ENCODE measurements around the gene RDM1. TPM values are rescaled to one million over a fixed set of nuclear protein-coding genes. Genes with fewer than 3 reads are reported as not detected.

Gene RDM1
- total RNA-seq, 4 donors from 2014 or later: 0.79 TPM; not detected in 3

DNA sequence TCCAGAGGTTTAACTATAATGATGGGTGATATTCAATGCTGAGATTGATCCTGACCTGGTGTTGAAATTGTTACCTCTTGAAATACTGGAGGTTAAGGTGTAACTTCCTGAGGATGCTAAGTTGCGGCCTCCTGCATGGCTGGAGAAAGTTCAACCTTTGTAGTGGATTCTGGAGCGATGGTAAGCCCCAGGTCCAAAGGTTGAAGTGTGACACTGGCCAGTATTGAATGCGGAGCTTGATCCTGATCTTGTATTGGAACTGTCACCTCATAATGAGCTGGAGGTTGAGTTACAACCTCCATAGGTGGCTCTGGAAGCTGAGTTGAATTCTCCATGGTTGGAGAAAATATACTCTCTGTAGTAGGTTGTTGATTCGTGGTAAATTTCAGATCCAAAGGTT lies 17.0 kb downstream of the RDM1 start:
- Histone ChIP-seq H3K9me3 (no peaks in the 10 kb centered on the region), H3K4me3 (no peak overlapping the region), H3K27me3 (no peaks in the 10 kb centered on the region), H3K27ac (no peak overlapping the region), H3K36me3 (no peaks in the 10 kb centered on the region), H3K4me1 (no peaks in the 10 kb centered on the region)
- no peak for ATAC-seq
- 67 to 94% methylated on average over 1 to 2 of the region's 4 CpGs for WGBS, 2 donors (ENCODE audit: low coverage in 1 of 2)
- TF ChIP-seq EP300 (IDR thresholded peaks at IDR 0.05) (no peak), POLR2AphosphoS5 (IDR thresholded peaks at IDR 0.05) (no peak), POLR2A (IDR thresholded peaks at IDR 0.05) (no peak)
- TF ChIP-seq, protein P1, sequence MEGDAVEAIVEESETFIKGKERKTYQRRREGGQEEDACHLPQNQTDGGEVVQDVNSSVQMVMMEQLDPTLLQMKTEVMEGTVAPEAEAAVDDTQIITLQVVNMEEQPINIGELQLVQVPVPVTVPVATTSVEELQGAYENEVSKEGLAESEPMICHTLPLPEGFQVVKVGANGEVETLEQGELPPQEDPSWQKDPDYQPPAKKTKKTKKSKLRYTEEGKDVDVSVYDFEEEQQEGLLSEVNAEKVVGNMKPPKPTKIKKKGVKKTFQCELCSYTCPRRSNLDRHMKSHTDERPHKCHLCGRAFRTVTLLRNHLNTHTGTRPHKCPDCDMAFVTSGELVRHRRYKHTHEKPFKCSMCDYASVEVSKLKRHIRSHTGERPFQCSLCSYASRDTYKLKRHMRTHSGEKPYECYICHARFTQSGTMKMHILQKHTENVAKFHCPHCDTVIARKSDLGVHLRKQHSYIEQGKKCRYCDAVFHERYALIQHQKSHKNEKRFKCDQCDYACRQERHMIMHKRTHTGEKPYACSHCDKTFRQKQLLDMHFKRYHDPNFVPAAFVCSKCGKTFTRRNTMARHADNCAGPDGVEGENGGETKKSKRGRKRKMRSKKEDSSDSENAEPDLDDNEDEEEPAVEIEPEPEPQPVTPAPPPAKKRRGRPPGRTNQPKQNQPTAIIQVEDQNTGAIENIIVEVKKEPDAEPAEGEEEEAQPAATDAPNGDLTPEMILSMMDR (IDR thresholded peaks at IDR 0.05): no peak

DNA sequence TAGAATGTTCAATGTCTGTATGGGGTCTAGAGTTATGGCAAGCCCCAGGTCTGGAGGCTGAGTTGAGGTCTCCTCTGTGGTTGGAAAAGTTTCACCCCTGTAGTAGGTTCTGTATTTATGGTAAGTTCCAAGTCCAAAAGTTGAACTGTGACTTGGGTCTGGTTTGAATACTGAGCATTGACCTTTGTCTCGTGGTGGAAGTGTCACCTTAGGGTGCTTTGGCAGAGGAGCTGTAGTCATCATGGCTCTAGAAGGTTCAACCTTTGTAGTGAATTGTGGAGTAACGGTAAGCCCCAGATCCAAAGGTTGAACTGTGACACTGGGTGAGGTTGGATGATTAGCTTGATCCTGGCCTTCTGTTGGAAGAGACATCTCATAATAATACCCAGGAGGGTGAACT lies 17.6 kb downstream of the RDM1 start:
- WGBS, 2 donors (ENCODE audit: low coverage in 1 of 2): 80 to 88% methylated on average over 1 to 2 of the region's 2 CpGs
- no peaks in the 10 kb centered on the region for H3K9me3 ChIP-seq
- no peak overlapping the region for H3K4me3 ChIP-seq
- no peak overlapping the region for H3K27ac ChIP-seq
- no peaks in the 10 kb centered on the region for H3K36me3 ChIP-seq
- ATAC-seq: no peak
- no peaks in the 10 kb centered on the region for H3K27me3 ChIP-seq
- no peak for TF ChIP-seq POLR2A (IDR thresholded peaks at IDR 0.05)
- no peak for TF ChIP-seq POLR2AphosphoS5 (IDR thresholded peaks at IDR 0.05)
- TF ChIP-seq, protein P1 (IDR thresholded peaks at IDR 0.05): no peak
- TF ChIP-seq EP300 (IDR thresholded peaks at IDR 0.05): no peak
- no peaks in the 10 kb centered on the region for H3K4me1 ChIP-seq

DNA sequence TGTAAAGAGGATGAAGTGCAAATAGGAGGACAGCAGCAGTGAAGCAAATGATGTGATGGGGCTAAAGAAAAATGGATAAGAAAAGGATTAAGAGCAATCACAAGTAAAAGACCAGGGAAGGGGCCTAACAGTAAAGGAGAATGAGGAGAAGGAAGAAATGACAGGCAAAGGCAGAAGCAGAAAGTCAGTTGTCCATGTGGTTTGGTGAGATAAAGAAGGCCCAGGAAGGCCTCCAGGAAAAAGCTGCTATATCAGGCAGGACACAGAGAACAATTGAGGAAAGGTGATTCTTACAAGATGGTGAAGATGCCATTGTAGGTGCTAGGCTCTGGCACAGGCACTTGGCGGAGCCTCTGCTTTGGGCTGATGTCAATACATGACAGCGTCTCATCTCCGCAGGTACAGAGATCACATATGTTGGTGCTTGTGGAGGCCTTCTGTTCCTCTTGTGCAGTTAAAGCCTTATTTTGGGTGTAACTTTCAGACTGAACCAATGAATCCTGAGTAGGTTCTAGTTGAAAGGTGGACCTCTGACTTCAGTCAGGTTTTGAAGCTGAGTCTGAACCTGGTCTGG lies 18.1 kb downstream of the RDM1 start:
- H3K4me1 ChIP-seq: no peaks in the 10 kb centered on the region
- 89 to 94% methylated on average over 3 of the region's 3 CpGs for WGBS, 2 donors (ENCODE audit: low coverage in 1 of 2)
- no peaks in the 10 kb centered on the region for H3K9me3 ChIP-seq
- H3K36me3 ChIP-seq: no peaks in the 10 kb centered on the region
- no peak for ATAC-seq
- TF ChIP-seq POLR2A (IDR thresholded peaks at IDR 0.05) (no peak), EP300 (IDR thresholded peaks at IDR 0.05) (no peak), POLR2AphosphoS5 (IDR thresholded peaks at IDR 0.05) (no peak)
- TF ChIP-seq, protein P1 (IDR thresholded peaks at IDR 0.05): no peak
- no peak overlapping the region for H3K27ac ChIP-seq
- no peak overlapping the region for H3K4me3 ChIP-seq
- no peaks in the 10 kb centered on the region for H3K27me3 ChIP-seq

DNA sequence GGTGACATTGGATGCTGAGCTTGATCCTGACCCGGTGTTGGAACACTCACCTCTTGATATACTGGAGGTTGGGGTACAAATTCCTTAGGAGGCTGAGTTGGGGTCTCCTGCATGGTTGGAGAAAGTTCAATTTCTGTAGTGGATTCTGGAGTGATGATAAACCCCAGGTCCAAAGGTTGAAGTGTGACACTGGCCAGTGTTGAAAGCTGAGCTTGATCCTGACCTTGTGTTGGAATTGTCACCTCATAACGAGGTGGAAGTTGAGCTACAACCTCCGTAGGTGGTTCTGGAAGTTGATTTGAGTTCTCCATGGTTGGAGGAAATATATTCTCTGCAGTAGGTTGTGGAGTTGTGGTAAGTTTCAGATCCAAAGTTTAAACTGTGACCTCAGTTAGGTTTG lies 21.2 kb downstream of the RDM1 start:
- ATAC-seq: no peak
- H3K4me1 ChIP-seq: no peaks in the 10 kb centered on the region
- H3K36me3 ChIP-seq: no peaks in the 10 kb centered on the region
- H3K27ac ChIP-seq: no peak overlapping the region
- no peaks in the 10 kb centered on the region for H3K27me3 ChIP-seq
- no peak overlapping the region for H3K4me3 ChIP-seq
- TF ChIP-seq POLR2AphosphoS5 (IDR thresholded peaks at IDR 0.05): no peak
- TF ChIP-seq, protein P1 (IDR thresholded peaks at IDR 0.05): no peak
- no peak for TF ChIP-seq EP300 (IDR thresholded peaks at IDR 0.05)
- TF ChIP-seq POLR2A (IDR thresholded peaks at IDR 0.05): no peak
- WGBS, 2 donors (ENCODE audit: low coverage in 1 of 2): 82 to 92% methylated on average over 2 of the region's 3 CpGs
- H3K9me3 ChIP-seq: no peaks in the 10 kb centered on the region

DNA sequence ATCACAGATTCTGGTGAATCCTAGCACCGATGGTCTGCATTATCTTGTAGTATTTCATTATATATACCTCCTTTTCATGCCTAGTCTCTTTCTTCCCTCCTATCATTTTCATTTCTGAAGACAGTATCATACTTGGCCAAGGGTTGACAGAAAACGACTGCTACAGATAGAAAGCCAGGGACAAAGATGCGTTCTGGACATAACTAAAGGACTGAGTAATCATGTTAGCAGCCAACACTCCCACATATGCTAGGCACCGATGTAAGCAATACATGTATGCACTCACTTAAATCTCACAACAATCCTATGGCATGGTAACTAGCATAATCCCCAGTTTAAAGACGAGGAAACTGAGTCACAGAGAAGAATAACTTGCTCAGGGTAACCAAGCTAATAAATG lies 22.9 kb downstream of the RDM1 start:
- 62 to 87% methylated on average over 3 to 5 of the region's 5 CpGs for WGBS, 2 donors (ENCODE audit: low coverage in 1 of 2)
- no peaks in the 10 kb centered on the region for H3K27me3 ChIP-seq
- TF ChIP-seq POLR2A (IDR thresholded peaks at IDR 0.05) (no peak), POLR2AphosphoS5 (IDR thresholded peaks at IDR 0.05) (no peak), EP300 (IDR thresholded peaks at IDR 0.05) (no peak)
- TF ChIP-seq, protein P1 (IDR thresholded peaks at IDR 0.05): no peak
- H3K9me3 ChIP-seq: no peaks in the 10 kb centered on the region
- no peak for ATAC-seq
- H3K4me1 ChIP-seq: no peaks in the 10 kb centered on the region
- H3K4me3 ChIP-seq: no peak overlapping the region
- H3K27ac ChIP-seq: no peak overlapping the region
- no peaks in the 10 kb centered on the region for H3K36me3 ChIP-seq
